ENCODE data around the gene NEK1.
"Not testable (repeated sequence)": the region's sequence is repeated elsewhere in the genome, so short reads cannot be mapped to it uniquely, and the experiment has no call there.

Gene NEK1

GRCh38 chr4:169493164-169493524 lies 119.2 kb downstream of the NEK1 start:
- DNase-seq, result no peak

DNA sequence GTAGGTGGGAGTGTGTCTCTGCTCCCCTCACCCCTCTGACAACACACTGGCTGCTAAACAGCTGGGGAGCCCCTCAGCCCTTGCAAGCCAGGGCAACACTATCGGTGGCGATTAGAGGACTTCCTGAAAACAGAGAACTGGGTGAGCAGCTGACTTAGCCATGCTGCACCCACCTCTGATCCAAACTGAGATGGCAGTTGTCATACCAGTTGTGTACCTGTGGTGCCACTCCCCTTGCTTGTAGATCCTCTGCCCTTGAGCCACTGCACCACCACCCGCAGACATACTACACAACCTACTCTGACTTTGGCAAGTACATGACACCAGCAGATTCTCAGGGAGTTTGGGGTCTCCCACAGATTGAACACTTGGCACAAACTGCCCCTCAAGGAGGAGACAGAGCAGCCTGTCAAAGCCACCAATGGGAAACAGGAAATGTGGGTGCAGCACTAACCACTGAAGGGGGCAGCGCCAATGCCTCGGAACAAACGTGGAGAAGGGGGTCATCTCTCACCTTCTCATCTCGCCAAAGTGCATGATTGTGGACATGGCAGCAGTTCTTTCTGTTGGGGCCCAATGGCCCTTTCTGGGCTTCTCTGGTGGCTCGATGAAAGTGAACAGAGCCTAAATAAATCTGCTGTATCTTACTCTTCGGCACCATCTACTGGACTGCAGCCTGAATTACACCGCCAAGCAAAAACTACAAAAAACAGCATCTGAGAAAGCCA lies 119.8 kb downstream of the NEK1 start:
- DNase-seq, result peak; percentile 62

GRCh38 chr4:169491211-169491610 lies 121.2 kb downstream of the NEK1 start:
- DNase-seq, result no peak

- DNase-seq, result no peak
Measured at GRCh38 chr4:169489306-169489705, 123.1 kb downstream of the NEK1 start.

DNA sequence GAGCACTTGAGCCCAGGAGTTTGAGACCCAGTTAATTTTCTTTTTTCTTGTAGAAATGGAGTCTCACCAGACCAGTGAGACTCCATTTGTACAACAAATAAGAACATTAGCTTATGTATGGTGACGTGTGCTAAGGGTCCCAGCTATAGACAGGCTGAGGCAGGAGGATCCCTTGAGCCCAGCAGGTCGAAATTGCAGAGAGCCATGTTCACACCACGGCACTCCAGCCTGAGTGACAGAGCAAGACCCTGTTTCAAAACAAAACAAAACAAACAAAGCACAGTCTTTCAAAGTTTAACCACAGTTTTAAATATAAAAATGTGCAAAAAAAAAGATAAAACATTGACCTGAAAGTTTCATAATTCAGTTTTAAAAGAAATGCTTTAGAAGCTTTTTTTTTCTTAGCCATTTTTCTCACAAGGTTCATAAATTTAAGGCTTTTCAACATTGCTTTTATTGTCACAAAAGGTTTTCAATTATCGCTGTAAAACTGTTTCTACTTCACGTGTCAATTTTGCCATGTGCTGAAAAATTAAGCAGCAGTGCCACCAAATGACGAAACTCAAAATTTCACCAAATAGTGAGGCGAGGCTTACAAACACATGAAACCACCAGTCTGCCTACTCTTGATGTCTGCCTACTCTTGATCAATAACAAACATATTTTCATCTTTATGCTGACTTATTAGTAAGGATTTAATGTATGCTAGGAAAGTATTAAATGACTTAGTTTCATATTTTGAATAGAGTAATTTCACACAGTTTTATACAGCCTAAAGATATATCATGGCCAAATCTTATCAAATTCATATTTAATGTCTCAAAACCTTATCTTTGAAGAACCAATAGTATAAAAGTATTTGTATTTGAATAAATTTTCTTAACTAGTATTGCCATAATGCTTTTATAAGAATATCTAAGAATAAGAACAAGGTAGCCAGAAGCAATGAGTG lies 126.3 kb downstream of the NEK1 start:
- DNase-seq, result peak; percentile 78

DNA sequence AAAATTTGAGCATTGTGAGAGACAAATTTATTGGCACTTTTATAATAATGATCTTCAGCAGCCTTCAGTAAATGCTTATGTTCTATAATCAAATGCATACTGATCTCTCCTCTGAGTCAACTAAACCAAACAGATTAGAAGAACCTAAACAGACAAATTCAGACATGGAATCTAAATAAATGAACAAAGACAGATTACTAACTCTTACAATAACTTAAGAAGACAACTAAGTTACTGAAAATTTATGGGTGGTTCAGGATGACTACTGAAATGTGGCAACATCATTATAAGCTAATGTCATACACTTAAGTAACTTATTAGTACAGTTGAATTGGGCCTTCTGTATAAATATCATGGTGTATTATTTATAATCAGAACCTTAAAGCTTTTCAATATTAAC lies 127.3 kb downstream of the NEK1 start:
- DNase-seq, result no peak

DNA sequence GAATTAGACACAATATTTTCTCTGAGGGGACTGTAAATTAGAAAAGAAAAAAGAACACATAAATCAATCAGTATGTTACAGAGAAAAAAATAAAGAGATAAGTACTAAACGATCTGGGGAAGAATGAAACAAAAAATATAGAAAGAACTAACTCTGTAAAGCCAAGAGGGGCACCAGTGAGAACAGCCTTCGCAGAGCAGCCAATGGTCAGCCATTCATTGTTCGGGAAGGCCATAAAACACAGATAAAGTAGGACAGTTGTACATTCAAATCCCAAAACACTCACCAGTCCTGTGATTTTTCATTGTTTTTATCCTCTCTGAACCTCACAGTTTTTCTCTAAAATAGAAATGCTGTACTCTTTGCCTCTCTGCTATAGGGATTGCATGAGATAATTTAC lies 127.9 kb downstream of the NEK1 start:
- DNase-seq, result no peak

- no peak for DNase-seq
Measured at GRCh38 chr4:169464080-169464479, 148.3 kb downstream of the NEK1 start.

DNA sequence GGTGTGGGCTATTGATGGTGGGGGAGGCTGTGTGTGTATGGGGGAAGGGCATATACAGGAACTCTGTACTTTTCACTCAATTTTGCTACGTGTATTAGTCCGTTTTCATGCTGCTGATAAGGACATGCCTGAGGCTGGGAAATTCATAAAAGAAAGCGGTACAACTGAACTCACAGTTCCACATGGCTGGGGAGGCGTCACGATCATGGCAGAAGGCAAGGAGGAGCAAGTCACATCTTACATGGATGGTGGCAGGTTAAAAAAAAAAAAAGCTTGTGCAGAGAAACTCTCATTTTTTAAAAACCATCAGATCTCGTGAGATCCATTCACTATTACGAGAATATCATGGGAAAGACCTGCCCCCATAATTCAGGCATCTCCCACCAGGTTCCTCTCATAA lies 152.3 kb downstream of the NEK1 start:
- DNase-seq, result no peak

DNA sequence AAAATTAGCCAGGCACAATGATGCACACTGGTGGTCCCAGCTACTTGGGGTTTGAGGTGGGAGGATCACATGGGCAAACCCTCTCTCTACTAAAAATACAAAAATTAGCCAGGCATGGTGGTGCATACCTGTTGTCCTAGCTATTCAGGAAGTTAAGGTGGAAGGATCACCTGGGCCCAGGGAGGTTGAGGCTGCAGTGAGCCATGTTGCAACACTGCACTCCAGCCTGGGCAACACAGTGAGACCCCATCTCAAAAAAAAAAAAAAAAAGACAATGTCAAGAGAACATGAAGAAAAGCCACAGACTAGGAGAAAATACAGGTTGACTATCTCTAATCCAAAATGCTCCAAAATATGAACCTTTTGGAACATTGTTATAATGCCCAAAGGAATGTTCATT lies 153.8 kb downstream of the NEK1 start:
- DNase-seq, result no peak

DNA sequence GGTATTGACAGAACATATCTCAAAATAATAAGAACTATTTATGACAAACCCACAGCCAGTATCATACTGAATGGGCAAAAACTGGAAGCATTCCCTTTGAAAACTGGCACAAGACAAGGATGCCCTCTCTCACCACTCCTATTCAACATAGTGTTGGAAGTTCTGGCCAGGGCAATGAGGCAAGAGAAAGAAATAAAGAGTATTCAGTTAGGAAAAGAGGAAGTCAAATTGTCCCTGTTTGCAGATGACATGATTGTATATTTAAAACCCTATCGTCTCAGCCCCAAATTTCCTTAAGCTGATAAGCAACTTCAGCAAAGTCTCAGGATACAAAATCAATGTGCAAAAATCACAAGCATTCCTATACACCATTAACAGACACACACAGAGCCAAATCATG lies 159.7 kb downstream of the NEK1 start:
- not testable (repeated sequence) for DNase-seq

- not testable (repeated sequence) for DNase-seq
Measured at GRCh38 chr4:169448935-169449334, 163.4 kb downstream of the NEK1 start.

DNA sequence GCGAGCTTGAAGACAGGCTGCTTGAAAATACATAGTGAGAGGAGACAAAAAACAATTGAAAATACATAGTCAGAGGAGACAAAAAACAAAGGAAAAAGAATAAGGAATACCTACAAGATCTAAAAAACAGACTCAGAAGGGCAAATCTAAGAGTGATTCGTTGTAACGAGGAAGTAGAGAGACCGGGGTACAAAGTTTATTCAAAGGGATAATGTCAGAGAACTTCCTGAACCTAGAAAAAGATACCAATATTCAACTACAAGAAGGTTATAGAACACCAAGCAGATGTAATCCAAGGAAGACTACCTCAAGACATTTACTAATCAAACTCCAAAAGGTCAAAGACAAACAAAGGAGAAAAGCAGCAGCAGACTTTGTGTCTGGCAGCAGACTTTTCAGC lies 165.6 kb downstream of the NEK1 start:
- DNase-seq, result no peak

DNA sequence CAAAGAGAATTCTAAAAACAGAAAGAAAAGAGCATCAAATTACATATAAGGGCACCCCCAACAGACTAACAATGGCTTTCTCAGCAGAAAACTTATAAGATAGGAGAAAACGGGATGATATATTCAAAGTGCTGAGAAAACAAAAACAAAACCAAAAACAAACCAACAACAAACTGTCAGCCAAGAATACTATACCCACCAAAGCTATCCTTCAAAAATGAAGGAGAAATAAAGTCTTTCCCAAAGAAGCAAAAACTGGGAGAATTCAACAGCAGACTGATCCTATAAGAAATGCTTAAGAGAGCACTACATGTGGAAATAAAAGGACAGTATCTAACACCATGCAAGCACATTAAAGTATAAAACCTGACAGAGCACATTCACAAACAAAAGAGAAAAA lies 168.6 kb downstream of the NEK1 start:
- no peak for DNase-seq

DNA sequence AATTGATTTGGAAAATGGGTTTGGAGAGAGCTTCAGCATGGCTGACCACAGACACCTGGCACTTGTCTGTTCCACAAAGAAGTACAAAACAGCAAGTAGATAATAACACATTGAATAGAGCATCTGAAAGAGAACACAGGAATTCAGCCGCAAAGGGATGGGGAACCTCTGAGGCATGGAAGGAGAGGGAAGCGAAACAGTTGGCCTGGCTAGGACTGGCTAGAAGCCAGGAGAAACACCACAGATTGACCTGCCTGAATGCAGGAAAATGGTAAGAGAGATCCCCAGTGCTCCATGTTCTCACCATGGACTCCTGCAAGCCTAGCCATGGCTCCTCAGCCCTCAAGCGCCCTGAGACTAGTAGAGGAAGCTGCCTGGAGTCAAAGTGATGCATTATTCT lies 171.9 kb downstream of the NEK1 start:
- no peak for DNase-seq

GRCh38 chr4:169439244-169439643 lies 173.1 kb downstream of the NEK1 start:
- no peak for DNase-seq

DNA sequence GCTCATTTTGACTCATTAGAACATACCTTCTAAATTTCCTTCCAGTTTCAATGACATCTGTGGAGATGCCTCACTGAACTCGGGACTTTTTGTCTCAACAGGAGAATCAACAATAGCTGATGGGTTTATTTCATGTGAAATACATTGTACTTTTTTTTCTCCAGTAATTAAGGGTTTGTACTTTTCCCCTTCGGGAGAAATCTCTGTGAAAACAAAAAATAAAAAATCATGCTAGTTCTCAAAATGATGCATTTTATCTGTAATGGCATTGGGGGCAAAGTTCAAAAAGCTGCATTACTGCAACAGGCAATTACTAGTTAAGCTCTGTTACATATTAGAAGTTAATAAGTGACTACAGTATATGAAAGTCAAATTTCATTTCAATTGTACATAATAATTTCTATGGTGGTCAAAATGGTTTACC lies 174.3 kb downstream of the NEK1 start:
- DNase-seq, result no peak

GRCh38 chr4:169437299-169438047 lies 174.9 kb downstream of the NEK1 start:
- no peak for DNase-seq

GRCh38 chr4:169436734-169437133 lies 175.6 kb downstream of the NEK1 start:
- DNase-seq, result peak; percentile 9

GRCh38 chr4:169428376-169428775 lies 184.0 kb downstream of the NEK1 start:
- DNase-seq, result no peak

GRCh38 chr4:169427727-169428126 lies 184.7 kb downstream of the NEK1 start:
- not testable (repeated sequence) for DNase-seq

GRCh38 chr4:169420291-169420690 lies 192.1 kb downstream of the NEK1 start:
- no peak for DNase-seq

DNA sequence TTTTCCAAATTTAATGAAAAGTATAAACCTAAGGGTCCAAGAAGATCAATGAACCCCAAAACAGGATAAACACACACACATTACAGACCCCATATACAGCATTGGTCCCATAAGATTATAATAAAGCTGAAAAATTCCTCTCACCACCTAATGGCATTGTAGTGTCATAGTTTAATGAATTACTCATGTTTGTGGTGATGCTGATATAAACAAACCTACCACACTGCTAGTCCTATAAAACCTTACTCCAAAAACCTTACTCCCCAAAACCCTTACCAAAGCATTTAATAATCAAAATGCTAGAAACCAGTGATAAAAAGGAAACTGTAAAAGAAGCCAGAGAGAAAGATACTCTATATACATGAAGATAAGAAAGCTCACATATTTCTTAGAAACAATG lies 193.5 kb downstream of the NEK1 start:
- DNase-seq, result no peak
